Karpas-422 (cell line): ENCODE data around the gene MYOF. TPM values are rescaled to one million over a fixed set of nuclear protein-coding genes. Genes with fewer than 3 reads are reported as not detected.

ENCODE experiments used
- DNase-seq: peaks from one replicate; pipeline ENCODE4 v3.0.0-alpha.2; 2015
- H2AFZ ChIP-seq: fragments of 200-600 bp; sonication (generic); 2 replicates; pipeline ENCODE4 v1.6.1; 2014; ENCODE audit warnings: antibody characterized with exemption, low read length, mixed read lengths
- H3K27ac ChIP-seq: fragments of 200-600 bp; sonication (generic); 2 replicates; pipeline ENCODE4 v1.5.1; 2014; ENCODE audit warnings: mild to moderate bottlenecking, low read length, moderate library complexity
- H3K27me3 ChIP-seq: fragments of 200-600 bp; sonication (generic); 2 replicates; pipeline ENCODE4 v1.6.1; 2014; ENCODE audit warnings: low read length, mixed read lengths
- H3K36me3 ChIP-seq: fragments of 200-600 bp; sonication (generic); 2 replicates; pipeline ENCODE4 v1.6.1; 2014; ENCODE audit warnings: low read length, mixed read lengths; ENCODE audit not compliant: insufficient read depth
- H3K4me1 ChIP-seq: fragments of 200-600 bp; sonication (generic); 2 replicates; pipeline ENCODE4 v1.6.1; 2014; ENCODE audit warnings: mild to moderate bottlenecking, low read length, mixed read lengths
- H3K4me2 ChIP-seq: fragments of 200-600 bp; sonication (generic); 2 replicates; pipeline ENCODE4 v1.6.1; 2014; ENCODE audit warnings: low read length, low read depth, mild to moderate bottlenecking; ENCODE audit not compliant: poor library complexity, severe bottlenecking
- H3K4me3 ChIP-seq: fragments of 200-600 bp; sonication (generic); 2 replicates; pipeline ENCODE4 v1.5.1; 2014; ENCODE audit warnings: mild to moderate bottlenecking, antibody characterized with exemption, low read length, mixed read lengths
- H3K79me2 ChIP-seq: fragments of 200-600 bp; sonication (generic); 2 replicates; pipeline ENCODE4 v1.6.1; 2014; ENCODE audit warnings: mild to moderate bottlenecking, low read length, mixed read lengths
- H3K9ac ChIP-seq: fragments of 200-600 bp; sonication (generic); 2 replicates; pipeline ENCODE4 v1.6.0; 2014; ENCODE audit warnings: low read length
- H3K9me2 ChIP-seq: fragments of 200-600 bp; sonication (generic), shearing (Covaris generic); replicated peaks from 2 replicates; pipeline ENCODE4 v1.6.0; 2014; ENCODE audit warnings: mild to moderate bottlenecking, low read length, moderate library complexity; ENCODE audit not compliant: insufficient read depth
- H3K9me3 ChIP-seq: fragments of 300-700, 200-600 bp; sonication (generic); 2 replicates; pipeline ENCODE4 v1.6.1; 2014; ENCODE audit warnings: low read length, mixed read lengths
- H4K20me1 ChIP-seq: fragments of 200-600 bp; sonication (generic); 2 replicates; pipeline ENCODE4 v1.6.1; 2014; ENCODE audit warnings: mild to moderate bottlenecking, antibody characterized with exemption, low read length, low read depth; ENCODE audit not compliant: insufficient read depth
- total RNA-seq: library from RNA; depleted of rRNA; stranded (reverse); fragments of >200 nt; shearing (Covaris generic); gene quantifications from 2 replicates; pipeline ENCODE4 v1.2.3, GENCODE V29; 2014; ENCODE audit warnings: low replicate concordance

MYOF gene
- total RNA-seq, 1 experiment from 2014 or later, result 9.2 TPM

DNA sequence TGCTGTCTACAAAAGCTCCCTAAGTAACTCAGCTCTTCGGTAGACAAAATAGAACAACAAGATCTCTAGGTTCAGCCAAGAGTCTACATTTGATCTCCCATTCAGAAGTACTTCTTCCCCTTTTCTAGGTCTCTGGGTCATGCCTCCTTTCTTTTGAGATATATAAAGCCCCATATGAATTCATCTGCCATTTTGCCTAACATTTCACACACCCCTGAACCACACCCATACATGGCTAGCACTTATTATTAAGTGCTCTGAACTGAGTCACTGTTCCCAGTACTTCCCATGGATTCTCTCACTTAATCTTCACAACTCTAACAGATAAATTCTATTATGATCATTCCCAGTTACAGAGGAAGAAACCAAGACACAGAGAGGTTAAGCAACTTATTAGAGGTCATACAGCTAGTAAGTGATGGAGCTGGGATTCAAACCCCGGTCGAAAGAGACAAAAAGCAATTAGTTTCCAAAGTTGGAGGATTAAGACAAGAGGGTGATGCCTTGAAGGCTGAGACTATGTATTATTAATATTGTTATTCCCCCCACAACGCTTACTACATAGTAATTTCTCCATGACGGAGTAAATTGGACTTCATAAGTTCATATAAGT lies 17.3 kb downstream of the MYOF start:
- no peaks in the 10 kb centered on the region for H4K20me1 ChIP-seq
- no peaks in the 10 kb centered on the region for H3K36me3 ChIP-seq
- H3K9me2 ChIP-seq, result no peaks in the 10 kb centered on the region
- H3K4me2 ChIP-seq, result no peak overlapping the region
- no peak for DNase-seq
- H3K27me3 ChIP-seq, result no peaks in the 10 kb centered on the region
- no peaks in the 10 kb centered on the region for H3K4me1 ChIP-seq
- H3K4me3 ChIP-seq, result no peak overlapping the region
- H3K27ac ChIP-seq, result no peak overlapping the region
- no peaks in the 10 kb centered on the region for H3K9me3 ChIP-seq
- H3K9ac ChIP-seq, result no peak overlapping the region
- no peak overlapping the region for H2AFZ ChIP-seq
- H3K79me2 ChIP-seq, result no peaks in the 10 kb centered on the region

GRCh38 chr10:93463723-93464476 lies 18.2 kb downstream of the MYOF start:
- Histone ChIP-seq H3K4me2 (no peak overlapping the region), H3K27ac (no peak overlapping the region), H3K36me3 (no peaks in the 10 kb centered on the region), H3K9me2 (no peaks in the 10 kb centered on the region), H2AFZ (no peak overlapping the region), H3K4me3 (no peak overlapping the region), H4K20me1 (no peaks in the 10 kb centered on the region), H3K79me2 (no peaks in the 10 kb centered on the region), H3K4me1 (no peaks in the 10 kb centered on the region), H3K27me3 (no peaks in the 10 kb centered on the region), H3K9ac (no peak overlapping the region), H3K9me3 (no peaks in the 10 kb centered on the region)
- DNase-seq, result no peak

DNA sequence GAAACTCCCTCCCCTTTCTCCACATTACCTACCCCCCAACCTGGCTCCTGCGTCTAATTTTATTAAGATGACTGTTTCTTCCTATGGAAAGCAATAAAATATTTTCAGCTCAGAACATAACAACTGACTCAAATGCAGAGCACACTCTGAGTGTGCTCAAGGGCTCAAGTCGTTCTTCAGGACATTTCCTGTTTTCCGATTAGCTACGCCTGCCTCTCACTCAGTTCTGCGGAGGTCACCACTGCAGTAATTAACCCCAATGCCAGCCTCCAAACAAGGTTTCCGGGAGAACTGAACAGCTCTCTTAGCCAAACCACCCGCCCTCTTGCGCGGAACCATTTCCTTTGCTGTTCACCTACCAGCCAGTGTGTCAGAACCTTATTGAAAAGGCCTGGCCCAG lies 19.3 kb downstream of the MYOF start:
- no peak for DNase-seq
- no peaks in the 10 kb centered on the region for H3K4me1 ChIP-seq

DNA sequence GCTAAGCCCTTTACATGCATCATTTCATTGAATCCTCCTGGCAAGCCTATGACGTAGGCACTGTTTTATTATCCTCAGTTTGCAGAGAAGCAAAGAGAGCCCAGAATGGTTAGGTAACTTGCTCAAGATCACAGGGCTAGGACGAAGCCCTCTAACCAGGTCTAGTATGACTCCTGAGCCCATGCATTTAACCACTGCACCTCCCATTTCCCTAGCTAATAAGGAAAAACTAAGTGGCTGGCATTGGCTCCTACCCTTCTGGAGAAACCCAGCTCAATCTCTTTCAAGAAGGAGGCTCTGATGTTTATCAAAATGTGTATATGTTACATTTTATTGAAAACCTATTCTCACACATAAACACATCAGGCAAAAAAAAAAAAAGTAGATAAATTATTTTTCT lies 19.8 kb downstream of the MYOF start:
- H3K9ac ChIP-seq, result no peak overlapping the region
- no peak overlapping the region for H3K4me2 ChIP-seq
- no peaks in the 10 kb centered on the region for H3K36me3 ChIP-seq
- H3K4me1 ChIP-seq, result no peaks in the 10 kb centered on the region
- H3K27ac ChIP-seq, result no peak overlapping the region
- H3K4me3 ChIP-seq, result no peak overlapping the region
- H3K79me2 ChIP-seq, result no peaks in the 10 kb centered on the region
- DNase-seq, result no peak
- H3K9me3 ChIP-seq, result no peaks in the 10 kb centered on the region
- H2AFZ ChIP-seq, result no peak overlapping the region
- H3K27me3 ChIP-seq, result no peaks in the 10 kb centered on the region
- no peaks in the 10 kb centered on the region for H4K20me1 ChIP-seq
- H3K9me2 ChIP-seq, result no peaks in the 10 kb centered on the region

More for the DNA sequence above, 19.3 kb downstream of the MYOF start:
- Histone ChIP-seq H3K4me3 (no peak overlapping the region), H3K9me3 (no peaks in the 10 kb centered on the region), H2AFZ (no peak overlapping the region), H3K36me3 (no peaks in the 10 kb centered on the region), H3K4me2 (no peak overlapping the region), H3K27ac (no peak overlapping the region), H4K20me1 (no peaks in the 10 kb centered on the region), H3K9me2 (no peaks in the 10 kb centered on the region), H3K79me2 (no peaks in the 10 kb centered on the region), H3K9ac (no peak overlapping the region), H3K27me3 (no peaks in the 10 kb centered on the region)

DNA sequence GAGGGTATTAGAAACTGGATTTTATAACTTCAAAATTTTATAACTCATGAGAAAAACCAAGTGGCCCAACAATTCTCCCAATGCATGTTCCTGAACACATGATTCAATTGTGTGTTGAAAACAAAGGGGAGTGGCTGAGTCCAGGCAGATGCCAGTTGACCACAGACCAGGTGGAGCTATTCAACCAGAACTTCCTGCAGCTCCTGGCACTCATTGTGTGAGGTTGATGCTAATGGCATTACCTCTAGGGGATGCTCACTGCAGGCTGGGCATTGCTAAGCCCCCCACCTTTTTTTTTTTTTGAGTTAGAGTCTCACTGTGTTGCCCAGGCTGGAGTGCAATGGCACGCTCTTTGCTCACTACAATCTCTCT lies 20.3 kb downstream of the MYOF start:
- no peak for DNase-seq
- Histone ChIP-seq H3K9me2 (no peaks in the 10 kb centered on the region), H3K27me3 (no peaks in the 10 kb centered on the region), H3K4me2 (no peak overlapping the region), H3K9ac (no peak overlapping the region), H3K9me3 (no peaks in the 10 kb centered on the region), H3K4me3 (no peak overlapping the region), H2AFZ (no peak overlapping the region), H3K79me2 (no peaks in the 10 kb centered on the region), H3K27ac (no peak overlapping the region), H4K20me1 (no peaks in the 10 kb centered on the region), H3K36me3 (no peaks in the 10 kb centered on the region), H3K4me1 (no peaks in the 10 kb centered on the region)

DNA sequence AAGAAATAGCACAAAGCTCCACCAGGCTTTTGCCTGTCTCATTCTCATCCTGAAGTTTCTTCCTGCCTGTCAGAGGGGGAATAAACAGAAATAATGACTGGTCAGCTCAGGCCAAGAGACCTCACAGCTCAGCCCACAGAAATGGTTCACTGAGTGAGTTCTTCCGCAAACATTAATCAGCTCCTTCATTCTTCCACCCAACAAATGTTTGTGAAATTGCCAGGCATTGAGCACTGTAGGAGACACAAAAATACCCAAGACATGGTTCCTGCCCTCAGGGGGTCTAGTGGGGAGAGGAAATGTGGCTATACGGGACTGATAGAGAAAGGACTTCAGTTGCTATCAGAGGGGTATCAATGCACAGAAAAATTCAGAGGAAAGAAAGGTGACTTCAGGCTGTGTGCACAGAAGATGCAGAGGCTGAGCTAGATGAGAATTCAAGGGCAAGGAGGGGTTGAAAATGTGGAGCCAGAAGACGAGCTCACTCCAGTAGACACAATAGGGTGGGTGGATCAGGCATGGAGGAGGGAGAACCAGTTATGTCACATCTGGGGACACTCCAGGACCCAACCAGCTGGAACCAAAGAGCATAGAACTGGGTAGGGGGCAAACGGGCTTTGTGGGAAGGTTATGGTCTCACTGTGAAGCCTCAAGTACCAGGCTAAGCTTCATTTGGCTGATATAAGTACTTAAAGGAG lies 20.9 kb downstream of the MYOF start:
- Histone ChIP-seq H3K4me3 (no peak overlapping the region), H3K27ac (no peak overlapping the region), H3K4me1 (no peaks in the 10 kb centered on the region), H2AFZ (no peak overlapping the region), H3K9me3 (no peaks in the 10 kb centered on the region), H4K20me1 (no peaks in the 10 kb centered on the region), H3K4me2 (no peak overlapping the region), H3K9me2 (no peaks in the 10 kb centered on the region), H3K27me3 (no peaks in the 10 kb centered on the region), H3K9ac (no peak overlapping the region), H3K36me3 (no peaks in the 10 kb centered on the region), H3K79me2 (no peaks in the 10 kb centered on the region)
- DNase-seq, result no peak

- no peaks in the 10 kb centered on the region for H3K36me3 ChIP-seq
- no peaks in the 10 kb centered on the region for H4K20me1 ChIP-seq
- H3K9me3 ChIP-seq, result no peaks in the 10 kb centered on the region
- H3K4me2 ChIP-seq, result no peak overlapping the region
- H3K9ac ChIP-seq, result no peak overlapping the region
- H3K4me1 ChIP-seq, result no peaks in the 10 kb centered on the region
- no peaks in the 10 kb centered on the region for H3K9me2 ChIP-seq
- H2AFZ ChIP-seq, result no peak overlapping the region
- H3K27ac ChIP-seq, result no peak overlapping the region
- no peaks in the 10 kb centered on the region for H3K79me2 ChIP-seq
- no peaks in the 10 kb centered on the region for H3K27me3 ChIP-seq
- no peak overlapping the region for H3K4me3 ChIP-seq
- DNase-seq, result no peak
These were observed 22.7 kb downstream of the MYOF start for GRCh38 chr10:93459466-93459865.

- no peaks in the 10 kb centered on the region for H3K79me2 ChIP-seq
- no peak overlapping the region for H2AFZ ChIP-seq
- no peak overlapping the region for H3K4me3 ChIP-seq
- no peak overlapping the region for H3K4me2 ChIP-seq
- no peaks in the 10 kb centered on the region for H3K4me1 ChIP-seq
- DNase-seq, result no peak
- H3K27me3 ChIP-seq, result no peaks in the 10 kb centered on the region
- no peak overlapping the region for H3K9ac ChIP-seq
- H3K36me3 ChIP-seq, result no peaks in the 10 kb centered on the region
- H3K9me2 ChIP-seq, result no peaks in the 10 kb centered on the region
- H3K27ac ChIP-seq, result no peak overlapping the region
- H3K9me3 ChIP-seq, result no peaks in the 10 kb centered on the region
- H4K20me1 ChIP-seq, result no peaks in the 10 kb centered on the region
These were observed 23.3 kb downstream of the MYOF start for GRCh38 chr10:93458821-93459257.
